GM15510 (cell line): ENCODE measurements around the gene SLC1A2.

Experiments used
- POLR2A ChIP-seq: IDR thresholded peaks from 3 replicates; pipeline ENCODE4 v1.6.1; 2011; ENCODE audit warnings: borderline replicate concordance; ENCODE audit not compliant: insufficient read length; ENCODE audit errors: extremely low read depth

SLC1A2 gene

GRCh38 chr11:35424157-35424940 is 5.0 kb upstream of the SLC1A2 start:
- TF ChIP-seq POLR2A = no peak

- TF ChIP-seq POLR2A = no peak
Measured at GRCh38 chr11:35420371-35420770, 1.0 kb upstream of the SLC1A2 start.

DNA sequence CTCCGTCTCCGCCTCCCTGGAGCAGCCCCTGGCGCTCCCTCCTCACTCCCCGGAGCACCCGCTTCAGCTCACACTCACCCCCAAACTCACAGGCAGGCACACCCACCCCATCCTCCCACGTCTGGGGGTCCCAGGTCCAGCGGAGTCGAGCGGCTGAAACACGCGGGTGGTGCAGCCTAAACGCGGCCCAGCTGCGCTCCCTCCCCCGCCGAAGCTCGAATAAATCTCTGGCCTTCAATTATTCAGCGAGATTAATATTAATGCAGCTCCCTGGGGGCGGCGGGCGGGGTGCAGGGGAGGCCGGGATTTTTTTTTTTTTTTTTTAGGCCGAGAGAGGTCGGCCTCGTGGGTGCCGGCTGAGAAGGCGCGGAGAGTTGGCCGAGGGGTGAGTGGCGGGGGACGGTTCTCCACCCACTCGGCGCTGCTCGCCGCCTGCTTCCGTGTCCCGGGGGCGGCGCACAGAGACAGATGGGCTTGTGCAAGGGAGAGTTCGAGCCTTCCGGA is 524 bp upstream of the SLC1A2 start:
- TF ChIP-seq POLR2A = no peak

DNA sequence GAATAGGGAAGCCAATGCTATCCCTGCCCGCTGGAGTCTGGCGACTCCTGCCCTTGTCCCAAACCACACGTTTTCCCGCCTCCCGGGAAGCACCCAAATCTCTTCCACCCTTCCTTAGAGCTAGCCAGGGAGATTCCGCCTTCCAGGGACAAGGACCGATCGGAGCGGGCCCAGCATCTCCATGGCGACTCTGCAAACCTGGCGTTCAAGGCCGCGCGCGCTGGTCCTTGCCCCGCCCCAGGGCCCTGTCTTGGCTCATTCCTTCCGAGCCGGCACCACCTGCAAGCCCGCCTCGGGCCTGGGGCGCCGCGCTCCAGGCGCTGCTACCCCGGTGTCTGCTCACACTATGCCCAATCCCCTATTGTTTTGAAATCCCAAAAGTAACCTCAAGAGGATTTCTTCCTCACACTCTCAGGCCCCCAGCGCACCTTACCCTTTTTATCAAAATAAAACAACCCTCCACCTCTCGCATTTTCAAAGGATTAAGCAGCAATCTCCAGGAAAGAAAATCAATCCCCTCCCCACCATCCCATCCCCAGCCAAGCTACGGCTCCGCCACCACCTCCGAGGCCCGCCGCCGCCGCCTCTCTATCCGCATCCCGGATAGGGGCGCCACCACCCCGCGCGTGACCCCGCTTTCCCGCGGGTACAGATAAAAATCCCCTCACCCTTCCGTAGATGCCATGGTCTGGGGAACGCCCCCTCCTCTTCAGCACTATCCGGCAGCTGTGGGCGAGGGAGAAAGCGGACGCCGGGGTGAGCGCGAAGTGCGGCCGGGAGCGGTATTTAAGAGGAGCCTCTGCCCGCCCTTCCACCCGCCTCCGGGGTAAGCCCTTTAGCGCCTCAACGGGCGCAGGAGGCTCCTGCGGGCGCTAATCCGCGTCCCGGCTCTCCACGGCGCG is 825 bp downstream of the SLC1A2 start:
- no peak for TF ChIP-seq POLR2A

- no peak for TF ChIP-seq POLR2A
Measured at GRCh38 chr11:35415487-35415886, 3.9 kb downstream of the SLC1A2 start.

- no peak for TF ChIP-seq POLR2A
Measured at GRCh38 chr11:35414776-35415175, 4.6 kb downstream of the SLC1A2 start.

DNA sequence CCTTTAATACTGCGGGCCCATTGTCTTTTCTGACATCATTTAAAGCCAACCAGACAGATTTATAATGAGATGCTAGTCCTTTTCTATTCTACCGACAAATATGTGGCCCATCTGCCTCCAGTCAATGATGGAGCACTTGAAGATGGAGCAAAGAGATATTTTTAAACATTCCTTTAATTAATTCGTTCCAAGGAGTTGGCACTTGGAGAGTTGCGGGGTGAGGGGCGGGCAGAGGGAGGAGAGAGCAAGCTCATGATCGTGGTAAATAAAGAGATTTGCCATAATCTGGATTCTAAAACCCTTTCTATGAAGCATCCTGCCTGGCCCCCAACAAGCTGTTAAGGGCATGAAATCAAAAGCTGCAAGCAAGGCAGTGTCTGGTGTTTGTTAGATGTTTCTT is 5.0 kb downstream of the SLC1A2 start:
- TF ChIP-seq POLR2A = no peak

DNA sequence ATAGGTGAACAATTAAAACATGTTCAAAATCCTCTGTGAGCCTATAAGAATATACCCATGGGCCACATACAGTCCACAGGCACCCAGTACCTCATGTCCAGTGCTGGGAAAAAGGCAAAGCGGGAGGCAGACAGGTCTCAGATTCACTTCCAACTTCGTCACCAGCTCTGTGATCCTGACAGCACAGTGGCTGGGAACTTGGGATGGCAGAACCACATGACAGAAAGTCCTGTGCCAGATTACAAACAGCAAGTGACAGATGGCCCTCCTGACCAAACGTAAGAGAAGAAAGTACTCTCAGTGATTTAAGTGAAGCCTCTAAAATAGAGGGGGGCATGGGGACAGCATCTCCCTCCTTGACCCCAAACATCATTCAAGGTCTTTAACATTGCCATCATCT is 5.8 kb downstream of the SLC1A2 start:
- TF ChIP-seq POLR2A = no peak

DNA sequence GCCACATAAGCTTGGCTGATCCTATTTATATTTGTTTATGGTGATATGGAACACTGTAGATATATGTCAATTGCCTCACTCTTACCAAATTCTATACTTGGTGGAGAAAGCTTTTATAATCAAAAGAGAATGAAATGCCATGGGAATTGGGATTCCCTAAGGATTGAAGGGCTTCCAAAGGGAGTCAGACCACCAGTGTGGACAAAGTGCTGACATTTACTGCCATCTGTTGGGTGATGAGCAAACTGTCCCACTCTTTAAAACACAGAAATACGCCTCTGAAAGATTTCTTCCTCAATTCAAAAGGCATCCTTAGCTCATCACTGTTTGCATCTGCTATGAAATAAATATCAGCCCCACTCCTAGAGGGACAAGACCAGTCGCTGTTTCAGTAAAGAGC is 7.1 kb downstream of the SLC1A2 start:
- no peak for TF ChIP-seq POLR2A

DNA sequence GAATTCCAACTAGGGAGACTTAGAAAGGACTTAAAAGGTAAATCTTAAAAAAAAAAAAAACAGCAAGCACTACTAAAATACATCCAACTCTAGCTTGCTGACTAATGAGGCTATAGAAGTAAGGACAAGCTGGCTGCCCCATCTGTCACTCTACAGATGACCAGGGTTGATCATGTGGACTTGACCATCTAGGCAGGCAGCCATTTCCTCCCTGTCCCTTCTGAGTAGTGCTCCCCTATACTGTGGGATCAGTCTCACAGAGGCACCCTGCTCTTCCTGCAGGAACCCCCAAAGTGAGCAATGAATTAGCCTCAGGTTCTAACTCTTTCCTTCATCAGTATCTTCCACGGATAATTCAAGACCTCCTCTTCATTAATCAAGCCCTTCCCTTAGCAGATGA is 12.3 kb downstream of the SLC1A2 start:
- TF ChIP-seq POLR2A = no peak

- TF ChIP-seq POLR2A = no peak
Measured at GRCh38 chr11:35404388-35404775, 15.0 kb downstream of the SLC1A2 start.

- TF ChIP-seq POLR2A = no peak
Measured at GRCh38 chr11:35403765-35404387, 15.5 kb downstream of the SLC1A2 start.

DNA sequence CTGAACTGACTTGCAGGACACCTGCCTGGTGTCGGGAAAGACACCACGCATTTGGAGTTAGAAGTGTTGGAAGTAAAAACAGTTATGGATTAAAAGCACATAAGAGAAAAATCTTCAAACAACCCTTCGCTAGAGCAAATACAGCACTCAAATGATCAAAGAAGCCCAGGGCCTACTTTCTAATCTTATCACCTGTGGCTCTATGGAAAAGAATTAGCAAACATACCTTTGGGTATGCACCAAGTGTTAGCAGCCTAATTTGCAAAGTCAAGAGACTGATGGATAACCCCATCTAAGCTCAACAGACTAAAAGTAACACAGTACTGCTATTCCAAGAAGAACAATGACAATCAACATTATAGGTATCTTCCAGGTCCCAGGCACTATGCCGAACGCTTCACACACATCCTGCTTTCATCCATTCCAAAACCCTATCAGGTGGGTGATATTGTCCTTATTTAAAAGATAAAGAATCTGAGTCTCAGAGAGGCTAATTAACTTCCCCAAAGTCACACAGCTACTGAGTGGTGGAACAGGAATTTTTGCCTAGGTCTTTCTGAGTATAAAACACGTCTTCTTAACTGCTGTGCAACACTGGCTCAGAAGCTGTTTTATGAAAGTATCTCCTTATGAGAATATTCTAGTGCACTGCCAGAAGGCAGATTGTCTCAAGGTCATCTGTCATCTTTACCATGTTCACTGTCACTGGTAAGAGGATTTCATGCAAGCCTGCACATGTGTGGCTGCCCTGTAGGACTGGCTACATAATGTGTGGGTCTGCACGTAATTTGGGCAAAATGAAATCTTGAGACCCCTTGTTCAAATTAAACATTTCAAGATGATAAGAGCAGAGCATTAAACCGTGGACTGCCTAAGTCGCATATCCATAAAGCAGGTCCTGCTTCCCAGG is 16.4 kb downstream of the SLC1A2 start:
- TF ChIP-seq POLR2A = no peak

DNA sequence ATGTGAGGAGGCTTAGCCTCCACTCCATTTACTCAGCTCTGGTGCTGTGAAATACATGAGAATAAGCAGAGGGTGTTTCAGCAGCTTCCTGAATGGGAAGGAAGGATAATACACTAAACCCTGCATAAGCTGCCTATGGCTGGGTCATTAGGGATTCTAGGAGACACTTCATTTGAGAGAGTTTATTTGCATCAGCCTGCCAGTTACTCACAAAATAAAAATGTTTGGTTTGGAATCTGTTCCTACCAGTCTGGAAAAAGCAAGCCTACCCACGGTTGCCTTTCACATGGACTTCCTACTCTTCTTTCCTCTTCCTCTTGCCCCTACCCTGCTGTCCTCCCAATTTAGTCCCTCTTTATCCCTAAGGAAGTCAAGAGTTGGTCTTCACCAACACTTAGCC is 20.5 kb downstream of the SLC1A2 start:
- no peak for TF ChIP-seq POLR2A
